HL-60 (cell line): ENCODE measurements around the gene PPP1R1A.

Experiments
- DNase-seq, 2 experiments: peaks; one replicate each; pipeline ENCODE4 v3.0.0-alpha.2; 2010 to 2020; ENCODE audit warnings: low read depth in 1 of 2, low spot score in 1 of 2
- H3K27ac ChIP-seq: fragments of 250-450 bp; sonication (Bioruptor Pico); replicated peaks from 2 replicates; pipeline ENCODE4 v1.5.1; 2020; ENCODE audit warnings: mild to moderate bottlenecking, moderate library complexity
- H3K27me3 ChIP-seq: fragments of 250-450 bp; sonication (Bioruptor Pico); 2 replicates; pipeline ENCODE4 v1.5.1; 2021; ENCODE audit warnings: mild to moderate bottlenecking, moderate library complexity; ENCODE audit not compliant: insufficient read depth, poor library complexity, severe bottlenecking
- H3K4me3 ChIP-seq: replicated peaks from 2 replicates; pipeline ENCODE4 v1.5.1; 2011; ENCODE audit warnings: mild to moderate bottlenecking, control low read depth, low read length; ENCODE audit not compliant: insufficient read depth
- GABPA ChIP-seq: IDR thresholded peaks from 2 replicates; pipeline ENCODE4 v1.6.1; 2012; ENCODE audit warnings: low read depth
- POLR2AphosphoS5 ChIP-seq: IDR thresholded peaks from 2 replicates; pipeline ENCODE4 v1.6.1; 2012; ENCODE audit warnings: low read depth
- SPI1 ChIP-seq: IDR thresholded peaks from 2 replicates; pipeline ENCODE4 v1.6.1; 2012; ENCODE audit warnings: low read depth, mild to moderate bottlenecking, borderline replicate concordance
- TF ChIP-seq, protein P1 (sequence below): IDR thresholded peaks from one replicate; pipeline ENCODE4 v1.5.1; 2011; ENCODE audit warnings: low read length, control low read depth, inconsistent platforms; ENCODE audit not compliant: insufficient read depth
- TF ChIP-seq, protein P2 (sequence below): IDR thresholded peaks from 2 replicates; pipeline ENCODE4 v1.6.1; 2012; ENCODE audit warnings: low read depth; ENCODE audit not compliant: insufficient replicate concordance

The PPP1R1A gene

DNA sequence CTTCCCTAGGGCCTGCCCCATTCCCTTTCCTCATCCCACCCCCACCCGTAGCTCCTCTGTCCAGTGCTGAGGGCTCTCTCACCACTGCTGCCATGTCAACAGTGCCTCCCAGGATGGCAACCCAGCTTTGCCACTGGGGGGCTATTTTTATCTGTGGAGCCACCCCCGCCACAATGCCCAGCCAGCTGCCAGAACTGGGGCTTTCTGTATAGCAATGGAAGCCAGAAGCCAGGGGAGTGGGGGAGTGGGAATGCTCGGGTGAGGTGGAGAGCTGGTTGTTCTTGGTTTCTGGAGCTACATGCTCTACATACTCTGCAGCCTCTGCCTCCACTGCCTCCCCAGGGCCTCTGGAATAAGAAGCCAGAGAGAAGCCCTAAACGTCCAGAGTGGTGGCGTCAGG, 30.1 kb downstream of the PPP1R1A start:
- Histone ChIP-seq H3K27me3 (no peaks in the 10 kb centered on the region), H3K4me3 (no peak overlapping the region), H3K27ac (no peak overlapping the region)
- TF ChIP-seq POLR2AphosphoS5 (no peak), SPI1 (no peak), GABPA (no peak)
- TF ChIP-seq, protein P1, sequence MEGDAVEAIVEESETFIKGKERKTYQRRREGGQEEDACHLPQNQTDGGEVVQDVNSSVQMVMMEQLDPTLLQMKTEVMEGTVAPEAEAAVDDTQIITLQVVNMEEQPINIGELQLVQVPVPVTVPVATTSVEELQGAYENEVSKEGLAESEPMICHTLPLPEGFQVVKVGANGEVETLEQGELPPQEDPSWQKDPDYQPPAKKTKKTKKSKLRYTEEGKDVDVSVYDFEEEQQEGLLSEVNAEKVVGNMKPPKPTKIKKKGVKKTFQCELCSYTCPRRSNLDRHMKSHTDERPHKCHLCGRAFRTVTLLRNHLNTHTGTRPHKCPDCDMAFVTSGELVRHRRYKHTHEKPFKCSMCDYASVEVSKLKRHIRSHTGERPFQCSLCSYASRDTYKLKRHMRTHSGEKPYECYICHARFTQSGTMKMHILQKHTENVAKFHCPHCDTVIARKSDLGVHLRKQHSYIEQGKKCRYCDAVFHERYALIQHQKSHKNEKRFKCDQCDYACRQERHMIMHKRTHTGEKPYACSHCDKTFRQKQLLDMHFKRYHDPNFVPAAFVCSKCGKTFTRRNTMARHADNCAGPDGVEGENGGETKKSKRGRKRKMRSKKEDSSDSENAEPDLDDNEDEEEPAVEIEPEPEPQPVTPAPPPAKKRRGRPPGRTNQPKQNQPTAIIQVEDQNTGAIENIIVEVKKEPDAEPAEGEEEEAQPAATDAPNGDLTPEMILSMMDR = no peak
- TF ChIP-seq, protein P2, sequence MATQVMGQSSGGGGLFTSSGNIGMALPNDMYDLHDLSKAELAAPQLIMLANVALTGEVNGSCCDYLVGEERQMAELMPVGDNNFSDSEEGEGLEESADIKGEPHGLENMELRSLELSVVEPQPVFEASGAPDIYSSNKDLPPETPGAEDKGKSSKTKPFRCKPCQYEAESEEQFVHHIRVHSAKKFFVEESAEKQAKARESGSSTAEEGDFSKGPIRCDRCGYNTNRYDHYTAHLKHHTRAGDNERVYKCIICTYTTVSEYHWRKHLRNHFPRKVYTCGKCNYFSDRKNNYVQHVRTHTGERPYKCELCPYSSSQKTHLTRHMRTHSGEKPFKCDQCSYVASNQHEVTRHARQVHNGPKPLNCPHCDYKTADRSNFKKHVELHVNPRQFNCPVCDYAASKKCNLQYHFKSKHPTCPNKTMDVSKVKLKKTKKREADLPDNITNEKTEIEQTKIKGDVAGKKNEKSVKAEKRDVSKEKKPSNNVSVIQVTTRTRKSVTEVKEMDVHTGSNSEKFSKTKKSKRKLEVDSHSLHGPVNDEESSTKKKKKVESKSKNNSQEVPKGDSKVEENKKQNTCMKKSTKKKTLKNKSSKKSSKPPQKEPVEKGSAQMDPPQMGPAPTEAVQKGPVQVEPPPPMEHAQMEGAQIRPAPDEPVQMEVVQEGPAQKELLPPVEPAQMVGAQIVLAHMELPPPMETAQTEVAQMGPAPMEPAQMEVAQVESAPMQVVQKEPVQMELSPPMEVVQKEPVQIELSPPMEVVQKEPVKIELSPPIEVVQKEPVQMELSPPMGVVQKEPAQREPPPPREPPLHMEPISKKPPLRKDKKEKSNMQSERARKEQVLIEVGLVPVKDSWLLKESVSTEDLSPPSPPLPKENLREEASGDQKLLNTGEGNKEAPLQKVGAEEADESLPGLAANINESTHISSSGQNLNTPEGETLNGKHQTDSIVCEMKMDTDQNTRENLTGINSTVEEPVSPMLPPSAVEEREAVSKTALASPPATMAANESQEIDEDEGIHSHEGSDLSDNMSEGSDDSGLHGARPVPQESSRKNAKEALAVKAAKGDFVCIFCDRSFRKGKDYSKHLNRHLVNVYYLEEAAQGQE = no peak
- no peak for DNase-seq

DNA sequence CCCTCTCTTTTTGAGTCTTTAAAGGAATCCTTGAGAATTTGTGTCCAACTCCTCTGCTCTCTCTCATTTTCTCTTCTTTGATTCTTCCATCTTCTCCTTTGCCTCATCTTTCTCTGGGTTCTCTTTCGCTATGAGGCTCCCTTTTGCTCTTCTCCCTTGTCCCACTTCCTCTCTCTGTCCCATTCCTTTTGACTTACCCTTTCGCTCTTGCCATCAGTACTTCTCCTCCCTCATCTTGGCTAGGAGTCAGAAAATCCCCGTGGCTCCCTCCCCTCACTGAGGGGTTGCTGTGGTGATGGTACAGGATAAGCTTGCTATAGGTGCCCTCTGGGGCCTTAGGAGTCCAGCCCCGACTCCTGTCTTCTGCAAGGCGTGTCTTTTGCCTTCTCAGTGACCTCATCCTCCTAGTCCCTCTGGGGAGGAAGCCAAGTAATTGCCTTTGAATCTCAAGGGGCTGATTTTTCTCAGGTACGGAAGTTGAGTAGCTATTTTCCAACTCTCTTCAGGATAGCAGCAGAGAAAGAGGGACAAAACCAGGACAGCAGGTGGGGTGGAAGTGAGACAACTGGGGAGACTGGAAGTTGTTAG, 32.7 kb downstream of the PPP1R1A start:
- no peak for DNase-seq
- H3K27me3 ChIP-seq = no peaks in the 10 kb centered on the region
- TF ChIP-seq SPI1 (no peak), POLR2AphosphoS5 (no peak), GABPA (no peak)
- TF ChIP-seq, protein P2 = no peak
- TF ChIP-seq, protein P1 = no peak
- no peak overlapping the region for H3K4me3 ChIP-seq
- no peak overlapping the region for H3K27ac ChIP-seq

DNA sequence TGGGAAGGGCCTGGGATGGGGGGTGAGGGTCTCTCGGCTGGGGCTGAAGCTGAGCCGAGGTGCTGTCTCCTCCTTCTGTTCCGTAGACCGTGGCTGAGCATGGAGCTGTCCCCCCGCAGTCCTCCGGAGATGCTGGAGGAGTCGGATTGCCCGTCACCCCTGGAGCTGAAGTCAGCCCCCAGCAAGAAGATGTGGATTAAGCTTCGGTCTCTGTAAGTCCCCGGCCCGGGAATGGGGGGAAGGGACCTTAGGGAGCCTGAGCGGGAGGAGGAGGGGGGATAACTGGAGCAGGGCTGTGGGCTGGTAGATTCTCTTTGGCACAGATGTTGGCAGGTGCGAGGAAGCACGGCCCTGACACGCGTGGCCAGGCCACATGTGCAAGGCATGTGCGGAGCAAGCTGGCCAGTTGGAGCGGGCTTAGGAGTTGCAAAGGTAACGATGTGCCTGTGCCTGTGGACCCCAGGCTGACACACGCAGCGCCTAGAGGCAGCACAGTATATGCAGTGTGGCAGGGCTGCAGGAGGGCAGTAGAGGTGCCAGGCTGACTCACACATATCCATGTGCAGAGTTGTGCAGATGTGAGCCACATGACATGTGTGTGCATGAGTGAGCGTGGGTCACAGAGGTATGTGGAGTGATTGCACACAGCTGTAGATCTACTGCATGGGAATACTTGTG, 38.5 kb downstream of the PPP1R1A start:
- Histone ChIP-seq H3K4me3 (peak overlapping the region; percentile 24), H3K27ac (no peak overlapping the region), H3K27me3 (peaks cover 11% of the 10 kb centered on the region)
- no peak for DNase-seq
- TF ChIP-seq POLR2AphosphoS5 (no peak), SPI1 (no peak), GABPA (no peak)
- TF ChIP-seq, protein P2 = no peak
